Fibroblast of lung (primary cell): ENCODE results near the gene CTLA4.

ENCODE experiments used
- EZH2 ChIP-seq: IDR thresholded peaks from 2 replicates; pipeline ENCODE4 v1.5.1; 2012; ENCODE audit warnings: low read length, control low read depth, mild to moderate bottlenecking; ENCODE audit errors: missing control alignments
- TF ChIP-seq, protein P1 (sequence below), 2 donors: IDR thresholded peaks in 1 of 2; conservative IDR thresholded peaks in 1 of 2; 1 replicate in 1 of 2; 2 replicates in 1 of 2; pipeline ENCODE4 v1.5.1; 2011 to 2012; ENCODE audit warnings: low read length in 2 of 2, control low read depth in 1 of 2, inconsistent platforms in 1 of 2, low read depth in 1 of 2, mild to moderate bottlenecking in 1 of 2

- TF ChIP-seq, protein P1, sequence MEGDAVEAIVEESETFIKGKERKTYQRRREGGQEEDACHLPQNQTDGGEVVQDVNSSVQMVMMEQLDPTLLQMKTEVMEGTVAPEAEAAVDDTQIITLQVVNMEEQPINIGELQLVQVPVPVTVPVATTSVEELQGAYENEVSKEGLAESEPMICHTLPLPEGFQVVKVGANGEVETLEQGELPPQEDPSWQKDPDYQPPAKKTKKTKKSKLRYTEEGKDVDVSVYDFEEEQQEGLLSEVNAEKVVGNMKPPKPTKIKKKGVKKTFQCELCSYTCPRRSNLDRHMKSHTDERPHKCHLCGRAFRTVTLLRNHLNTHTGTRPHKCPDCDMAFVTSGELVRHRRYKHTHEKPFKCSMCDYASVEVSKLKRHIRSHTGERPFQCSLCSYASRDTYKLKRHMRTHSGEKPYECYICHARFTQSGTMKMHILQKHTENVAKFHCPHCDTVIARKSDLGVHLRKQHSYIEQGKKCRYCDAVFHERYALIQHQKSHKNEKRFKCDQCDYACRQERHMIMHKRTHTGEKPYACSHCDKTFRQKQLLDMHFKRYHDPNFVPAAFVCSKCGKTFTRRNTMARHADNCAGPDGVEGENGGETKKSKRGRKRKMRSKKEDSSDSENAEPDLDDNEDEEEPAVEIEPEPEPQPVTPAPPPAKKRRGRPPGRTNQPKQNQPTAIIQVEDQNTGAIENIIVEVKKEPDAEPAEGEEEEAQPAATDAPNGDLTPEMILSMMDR (conservative IDR thresholded peaks at IDR 0.05 in 1 of 2, IDR thresholded peaks at IDR 0.05 in 1 of 2; ENCODE audit: low read depth in 1 of 2, low read length in 2 of 2): no peak
- no peak for TF ChIP-seq EZH2
Observed at GRCh38 chr2:203824057-203824456, 43.5 kb upstream of the CTLA4 start.
